ENCODE data around the gene TSC22D1.
"Not testable (repeated sequence)": the region's sequence is repeated elsewhere in the genome, so short reads cannot be mapped to it uniquely, and the experiment has no call there.

DNA sequence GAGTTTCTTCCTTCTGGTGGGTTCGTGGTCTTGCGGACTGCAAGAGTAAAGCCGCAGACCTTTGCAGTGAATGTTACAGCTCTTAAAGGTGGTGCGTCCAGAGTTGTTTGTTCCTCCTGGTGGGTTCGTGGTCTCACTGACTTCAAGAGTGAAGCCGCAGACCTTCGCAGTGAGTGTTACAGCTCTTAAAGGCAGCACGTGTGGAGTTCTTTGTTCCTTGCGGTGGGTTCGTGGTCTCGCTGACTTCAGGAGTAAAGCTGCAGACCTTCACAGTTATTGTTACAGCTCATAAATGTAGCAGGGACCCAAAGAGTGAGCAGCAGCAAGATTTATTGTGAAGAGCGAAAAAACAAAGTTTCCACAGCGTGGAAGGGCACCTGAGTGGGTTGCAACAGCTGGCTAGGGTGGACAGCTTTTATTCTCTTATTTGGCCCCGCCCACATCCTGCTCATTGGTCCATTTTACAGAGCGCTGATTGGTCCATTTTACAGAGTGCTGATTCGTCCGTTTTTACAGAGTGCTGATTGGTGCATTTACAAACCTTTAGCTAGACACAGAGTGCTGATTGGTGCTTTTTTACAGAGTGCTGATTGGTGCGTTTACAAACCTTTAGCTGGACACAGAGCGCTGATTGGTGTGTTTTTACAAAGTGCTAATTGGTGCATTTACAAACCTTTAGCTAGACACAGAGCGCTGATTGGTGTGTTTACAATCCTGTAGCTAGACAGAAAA lies 17.9 kb upstream of the TSC22D1 start:
- TF ChIP-seq, protein P1, sequence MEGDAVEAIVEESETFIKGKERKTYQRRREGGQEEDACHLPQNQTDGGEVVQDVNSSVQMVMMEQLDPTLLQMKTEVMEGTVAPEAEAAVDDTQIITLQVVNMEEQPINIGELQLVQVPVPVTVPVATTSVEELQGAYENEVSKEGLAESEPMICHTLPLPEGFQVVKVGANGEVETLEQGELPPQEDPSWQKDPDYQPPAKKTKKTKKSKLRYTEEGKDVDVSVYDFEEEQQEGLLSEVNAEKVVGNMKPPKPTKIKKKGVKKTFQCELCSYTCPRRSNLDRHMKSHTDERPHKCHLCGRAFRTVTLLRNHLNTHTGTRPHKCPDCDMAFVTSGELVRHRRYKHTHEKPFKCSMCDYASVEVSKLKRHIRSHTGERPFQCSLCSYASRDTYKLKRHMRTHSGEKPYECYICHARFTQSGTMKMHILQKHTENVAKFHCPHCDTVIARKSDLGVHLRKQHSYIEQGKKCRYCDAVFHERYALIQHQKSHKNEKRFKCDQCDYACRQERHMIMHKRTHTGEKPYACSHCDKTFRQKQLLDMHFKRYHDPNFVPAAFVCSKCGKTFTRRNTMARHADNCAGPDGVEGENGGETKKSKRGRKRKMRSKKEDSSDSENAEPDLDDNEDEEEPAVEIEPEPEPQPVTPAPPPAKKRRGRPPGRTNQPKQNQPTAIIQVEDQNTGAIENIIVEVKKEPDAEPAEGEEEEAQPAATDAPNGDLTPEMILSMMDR (IDR thresholded peaks at IDR 0.05), result not testable (repeated sequence)
- TF ChIP-seq POLR2A (IDR thresholded peaks at IDR 0.05), result not testable (repeated sequence)
